Measurements from ENCODE around the gene TGFA.

The TGFA gene

DNA sequence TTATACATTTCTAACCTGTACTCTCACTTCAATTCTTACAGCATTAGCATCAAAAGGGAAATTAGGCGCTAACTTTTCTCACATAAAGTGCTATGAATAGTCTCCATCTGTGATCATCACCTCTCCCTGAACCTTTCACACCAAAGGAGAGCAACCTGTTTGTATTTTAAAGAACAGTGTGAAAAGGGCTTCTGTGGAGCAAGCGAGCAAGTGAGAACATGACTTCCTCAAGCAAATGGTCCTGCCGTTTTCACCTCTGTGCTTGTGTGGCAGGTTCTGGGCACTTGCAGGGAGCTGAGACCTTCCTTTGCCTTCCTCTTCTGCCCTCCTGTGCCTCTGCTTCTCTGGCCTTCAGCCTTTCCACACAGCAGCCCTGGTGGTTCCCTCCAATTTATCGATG lies 51.9 kb downstream of the TGFA start (continued):
- TF ChIP-seq ZNF610 (tag by site-specific recombination; IDR thresholded peaks at IDR 0.05; ENCODE audit: borderline replicate concordance) (no peak), ZNF843 (tag by site-specific recombination; IDR thresholded peaks at IDR 0.05) (no peak), ZNF549 (tag by site-specific recombination; IDR thresholded peaks at IDR 0.05) (no peak)

DNA sequence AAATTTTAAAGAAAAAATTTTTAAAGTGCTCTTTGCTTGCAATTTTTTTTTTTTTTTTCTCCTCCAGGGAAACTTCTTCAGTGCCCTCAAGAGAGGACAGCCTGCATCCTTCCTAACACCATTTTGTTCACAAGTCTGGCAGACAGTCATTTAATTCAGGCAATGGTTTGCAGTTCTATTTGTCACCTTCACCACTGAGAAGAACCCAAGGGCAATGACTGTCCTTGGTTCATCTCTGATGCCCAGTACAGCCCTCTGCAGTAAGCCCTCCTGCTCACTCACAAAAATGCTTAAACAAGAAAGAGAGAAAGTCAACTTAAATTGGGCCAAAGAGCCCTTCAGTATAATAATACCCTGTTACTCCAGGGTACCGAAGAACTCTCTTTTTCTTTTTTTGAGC lies 52.4 kb downstream of the TGFA start:
- POLR2A ChIA-PET = no interaction called here
- CTCF ChIA-PET = interaction anchor here (0.6 to 0.7 kb wide), 3 partner anchors 154 to 758 kb away, joined by 3 to 6 read pairs (median 3); no protein-coding TSS in a partner anchor
- Histone ChIP-seq H3K4me3 (ENCODE audit: low read depth, low read length) (no peak overlapping the region), H3K27ac (ENCODE audit: extremely low read depth, low read depth, low read length) (no peak overlapping the region), H3K36me3 (ENCODE audit: control insufficient read depth in 2 of 2, insufficient read depth in 1 of 2, low read length in 2 of 2) (no peaks in the 10 kb centered on the region), H3K9me3 (ENCODE audit: control insufficient read depth, insufficient read depth, low read depth, low read length) (no peaks in the 10 kb centered on the region), H3K4me1 (ENCODE audit: control insufficient read depth, insufficient read depth, low read length) (no peaks in the 10 kb centered on the region)
- TF ChIP-seq, protein P1, sequence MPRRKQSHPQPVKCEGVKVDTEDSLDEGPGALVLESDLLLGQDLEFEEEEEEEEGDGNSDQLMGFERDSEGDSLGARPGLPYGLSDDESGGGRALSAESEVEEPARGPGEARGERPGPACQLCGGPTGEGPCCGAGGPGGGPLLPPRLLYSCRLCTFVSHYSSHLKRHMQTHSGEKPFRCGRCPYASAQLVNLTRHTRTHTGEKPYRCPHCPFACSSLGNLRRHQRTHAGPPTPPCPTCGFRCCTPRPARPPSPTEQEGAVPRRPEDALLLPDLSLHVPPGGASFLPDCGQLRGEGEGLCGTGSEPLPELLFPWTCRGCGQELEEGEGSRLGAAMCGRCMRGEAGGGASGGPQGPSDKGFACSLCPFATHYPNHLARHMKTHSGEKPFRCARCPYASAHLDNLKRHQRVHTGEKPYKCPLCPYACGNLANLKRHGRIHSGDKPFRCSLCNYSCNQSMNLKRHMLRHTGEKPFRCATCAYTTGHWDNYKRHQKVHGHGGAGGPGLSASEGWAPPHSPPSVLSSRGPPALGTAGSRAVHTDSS (tag by site-specific recombination; IDR thresholded peaks at IDR 0.05) = no peak
- TF ChIP-seq KLF16 (tag by site-specific recombination; IDR thresholded peaks at IDR 0.05) (no peak), ZSCAN16 (tag by site-specific recombination; IDR thresholded peaks at IDR 0.05) (no peak), ZNF221 (tag by site-specific recombination; IDR thresholded peaks at IDR 0.05; ENCODE audit: borderline replicate concordance) (no peak), ZNF169 (tag by site-specific recombination; IDR thresholded peaks at IDR 0.05) (no peak)
- TF ChIP-seq, protein P2, sequence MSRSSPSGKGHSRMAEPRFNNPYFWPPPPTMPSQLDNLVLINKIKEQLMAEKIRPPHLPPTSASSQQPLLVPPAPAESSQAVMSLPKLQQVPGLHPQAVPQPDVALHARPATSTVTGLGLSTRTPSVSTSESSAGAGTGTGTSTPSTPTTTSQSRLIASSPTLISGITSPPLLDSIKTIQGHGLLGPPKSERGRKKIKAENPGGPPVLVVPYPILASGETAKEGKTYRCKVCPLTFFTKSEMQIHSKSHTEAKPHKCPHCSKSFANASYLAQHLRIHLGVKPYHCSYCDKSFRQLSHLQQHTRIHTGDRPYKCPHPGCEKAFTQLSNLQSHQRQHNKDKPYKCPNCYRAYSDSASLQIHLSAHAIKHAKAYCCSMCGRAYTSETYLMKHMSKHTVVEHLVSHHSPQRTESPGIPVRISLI (tag by site-specific recombination; IDR thresholded peaks at IDR 0.05) = no peak
- TF ChIP-seq, protein P3, sequence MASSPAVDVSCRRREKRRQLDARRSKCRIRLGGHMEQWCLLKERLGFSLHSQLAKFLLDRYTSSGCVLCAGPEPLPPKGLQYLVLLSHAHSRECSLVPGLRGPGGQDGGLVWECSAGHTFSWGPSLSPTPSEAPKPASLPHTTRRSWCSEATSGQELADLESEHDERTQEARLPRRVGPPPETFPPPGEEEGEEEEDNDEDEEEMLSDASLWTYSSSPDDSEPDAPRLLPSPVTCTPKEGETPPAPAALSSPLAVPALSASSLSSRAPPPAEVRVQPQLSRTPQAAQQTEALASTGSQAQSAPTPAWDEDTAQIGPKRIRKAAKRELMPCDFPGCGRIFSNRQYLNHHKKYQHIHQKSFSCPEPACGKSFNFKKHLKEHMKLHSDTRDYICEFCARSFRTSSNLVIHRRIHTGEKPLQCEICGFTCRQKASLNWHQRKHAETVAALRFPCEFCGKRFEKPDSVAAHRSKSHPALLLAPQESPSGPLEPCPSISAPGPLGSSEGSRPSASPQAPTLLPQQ (tag by site-specific recombination; IDR thresholded peaks at IDR 0.05) = no peak
- TF ChIP-seq, protein P4, sequence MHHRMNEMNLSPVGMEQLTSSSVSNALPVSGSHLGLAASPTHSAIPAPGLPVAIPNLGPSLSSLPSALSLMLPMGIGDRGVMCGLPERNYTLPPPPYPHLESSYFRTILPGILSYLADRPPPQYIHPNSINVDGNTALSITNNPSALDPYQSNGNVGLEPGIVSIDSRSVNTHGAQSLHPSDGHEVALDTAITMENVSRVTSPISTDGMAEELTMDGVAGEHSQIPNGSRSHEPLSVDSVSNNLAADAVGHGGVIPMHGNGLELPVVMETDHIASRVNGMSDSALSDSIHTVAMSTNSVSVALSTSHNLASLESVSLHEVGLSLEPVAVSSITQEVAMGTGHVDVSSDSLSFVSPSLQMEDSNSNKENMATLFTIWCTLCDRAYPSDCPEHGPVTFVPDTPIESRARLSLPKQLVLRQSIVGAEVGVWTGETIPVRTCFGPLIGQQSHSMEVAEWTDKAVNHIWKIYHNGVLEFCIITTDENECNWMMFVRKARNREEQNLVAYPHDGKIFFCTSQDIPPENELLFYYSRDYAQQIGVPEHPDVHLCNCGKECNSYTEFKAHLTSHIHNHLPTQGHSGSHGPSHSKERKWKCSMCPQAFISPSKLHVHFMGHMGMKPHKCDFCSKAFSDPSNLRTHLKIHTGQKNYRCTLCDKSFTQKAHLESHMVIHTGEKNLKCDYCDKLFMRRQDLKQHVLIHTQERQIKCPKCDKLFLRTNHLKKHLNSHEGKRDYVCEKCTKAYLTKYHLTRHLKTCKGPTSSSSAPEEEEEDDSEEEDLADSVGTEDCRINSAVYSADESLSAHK (tag by site-specific recombination; IDR thresholded peaks at IDR 0.05) = no peak
- TF ChIP-seq, protein P5, sequence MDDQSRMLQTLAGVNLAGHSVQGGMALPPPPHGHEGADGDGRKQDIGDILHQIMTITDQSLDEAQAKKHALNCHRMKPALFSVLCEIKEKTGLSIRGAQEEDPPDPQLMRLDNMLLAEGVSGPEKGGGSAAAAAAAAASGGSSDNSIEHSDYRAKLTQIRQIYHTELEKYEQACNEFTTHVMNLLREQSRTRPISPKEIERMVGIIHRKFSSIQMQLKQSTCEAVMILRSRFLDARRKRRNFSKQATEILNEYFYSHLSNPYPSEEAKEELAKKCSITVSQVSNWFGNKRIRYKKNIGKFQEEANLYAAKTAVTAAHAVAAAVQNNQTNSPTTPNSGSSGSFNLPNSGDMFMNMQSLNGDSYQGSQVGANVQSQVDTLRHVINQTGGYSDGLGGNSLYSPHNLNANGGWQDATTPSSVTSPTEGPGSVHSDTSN (CRISPR knock-in tag; IDR thresholded peaks at IDR 0.05) = no peak

DNA sequence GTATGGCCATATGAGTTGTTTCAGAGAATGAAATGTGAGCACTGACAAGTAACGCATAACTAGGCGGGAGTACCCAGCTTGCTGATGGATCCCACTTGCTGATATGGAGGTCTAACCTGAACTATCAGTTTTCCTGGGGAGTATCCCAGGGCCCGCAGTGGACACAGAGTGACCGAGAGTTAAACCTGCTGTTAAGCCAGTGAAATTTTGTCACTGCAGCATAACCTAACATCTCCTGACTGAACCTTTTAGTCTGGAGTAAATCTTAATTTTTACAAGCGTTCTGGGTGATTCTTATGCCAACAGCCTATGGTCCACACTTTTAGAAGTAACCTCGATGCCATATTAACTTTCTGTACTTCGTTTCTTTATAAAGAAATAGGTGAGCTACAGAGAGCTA lies 54.4 kb downstream of the TGFA start:
- CTCF ChIA-PET = interaction anchor here (1.1 kb wide), 1 partner anchor 10 kb away, joined by 3 read pairs; no protein-coding TSS in a partner anchor
- TF ChIP-seq ZNF561 (tag by site-specific recombination; IDR thresholded peaks at IDR 0.05; ENCODE audit: borderline replicate concordance) (no peak), ZNF548 (tag by site-specific recombination; IDR thresholded peaks at IDR 0.05) (no peak)
- H3K36me3 ChIP-seq (ENCODE audit: control insufficient read depth in 2 of 2, insufficient read depth in 1 of 2, low read length in 2 of 2) = no peaks in the 10 kb centered on the region

More for the DNA sequence above, 54.4 kb downstream of the TGFA start:
- POLR2A ChIA-PET = no interaction called here
- no peaks in the 10 kb centered on the region for H3K9me3 ChIP-seq (ENCODE audit: control insufficient read depth, insufficient read depth, low read depth, low read length)
- no peak overlapping the region for H3K27ac ChIP-seq (ENCODE audit: extremely low read depth, low read depth, low read length)
- H3K4me1 ChIP-seq (ENCODE audit: control insufficient read depth, insufficient read depth, low read length) = no peaks in the 10 kb centered on the region
- H3K4me3 ChIP-seq (ENCODE audit: low read depth, low read length) = no peak overlapping the region

Data from HEK293 (cell line).